Measurements from ENCODE around the gene AUTS2.

GRCh38 chr7:70812511-70812910 lies 1214.2 kb downstream of the AUTS2 start:
- TF ChIP-seq POLR2A (IDR thresholded peaks at IDR 0.05; ENCODE audit: low read depth, low read length) (no peak), POLR2AphosphoS5 (IDR thresholded peaks at IDR 0.05; ENCODE audit: low read depth, low read length) (no peak)
